Ovary (tissue), 3 donors: ENCODE measurements around the gene ZNF354C.

Experiments
- EP300 ChIP-seq: sonication (generic); formaldehyde crosslinking; IDR thresholded peaks from one replicate; pipeline ENCODE4 v1.6.1; 2017; ENCODE audit warnings: antibody characterized with exemption
- POLR2A ChIP-seq: fragments of 450-650 bp; IDR thresholded peaks from one replicate; pipeline ENCODE4 v1.6.1; 2017; ENCODE audit warnings: antibody characterized with exemption, mild to moderate bottlenecking, moderate library complexity
- TF ChIP-seq, protein P1 (sequence below), 3 donors: fragments of 450-650 bp in 2 of 3; fragments of 200-600 bp in 1 of 3; IDR thresholded peaks; one replicate each; pipeline versions ENCODE4 v1.5.1 to v1.8.0; 2016 to 2022; ENCODE audit warnings: antibody characterized with exemption in 3 of 3, mild to moderate bottlenecking in 1 of 3
- donor health status: DM: no; HTN: no; CAD: no.

GRCh38 chr5:179124273-179124852 is 64.2 kb downstream of the ZNF354C start:
- TF ChIP-seq POLR2A (no peak), EP300 (no peak)
- TF ChIP-seq, protein P1, sequence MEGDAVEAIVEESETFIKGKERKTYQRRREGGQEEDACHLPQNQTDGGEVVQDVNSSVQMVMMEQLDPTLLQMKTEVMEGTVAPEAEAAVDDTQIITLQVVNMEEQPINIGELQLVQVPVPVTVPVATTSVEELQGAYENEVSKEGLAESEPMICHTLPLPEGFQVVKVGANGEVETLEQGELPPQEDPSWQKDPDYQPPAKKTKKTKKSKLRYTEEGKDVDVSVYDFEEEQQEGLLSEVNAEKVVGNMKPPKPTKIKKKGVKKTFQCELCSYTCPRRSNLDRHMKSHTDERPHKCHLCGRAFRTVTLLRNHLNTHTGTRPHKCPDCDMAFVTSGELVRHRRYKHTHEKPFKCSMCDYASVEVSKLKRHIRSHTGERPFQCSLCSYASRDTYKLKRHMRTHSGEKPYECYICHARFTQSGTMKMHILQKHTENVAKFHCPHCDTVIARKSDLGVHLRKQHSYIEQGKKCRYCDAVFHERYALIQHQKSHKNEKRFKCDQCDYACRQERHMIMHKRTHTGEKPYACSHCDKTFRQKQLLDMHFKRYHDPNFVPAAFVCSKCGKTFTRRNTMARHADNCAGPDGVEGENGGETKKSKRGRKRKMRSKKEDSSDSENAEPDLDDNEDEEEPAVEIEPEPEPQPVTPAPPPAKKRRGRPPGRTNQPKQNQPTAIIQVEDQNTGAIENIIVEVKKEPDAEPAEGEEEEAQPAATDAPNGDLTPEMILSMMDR (IDR thresholded peaks at IDR 0.05) = no peak
